ENCODE data around the gene ELF2.

GRCh38 chr4:139212900-139213299 is 35.9 kb upstream of the ELF2 start:
- no peak for TF ChIP-seq EP300 (IDR thresholded peaks at IDR 0.05)
- TF ChIP-seq POLR2A (IDR thresholded peaks at IDR 0.05): no peak
